WTC11 (cell line): ENCODE measurements around the gene KLHL20.

Source experiments
- ATF1 ChIP-seq: sonication (generic); formaldehyde crosslinking; IDR thresholded peaks from 2 replicates; pipeline ENCODE4 v1.8.1; 2023; ENCODE audit warnings: mild to moderate bottlenecking, moderate library complexity, missing genetic modification reagents
- CBFB ChIP-seq: sonication (generic); formaldehyde crosslinking; IDR thresholded peaks from 2 replicates; pipeline ENCODE4 v1.8.1; 2022; ENCODE audit warnings: mild to moderate bottlenecking, low read depth, missing genetic modification reagents
- CTCF ChIP-seq: fragments of 200-600 bp; IDR thresholded peaks from 2 replicates; pipeline ENCODE4 v1.8.0; 2022; ENCODE audit warnings: antibody characterized with exemption
- IRF2 ChIP-seq: sonication (generic); formaldehyde crosslinking; IDR thresholded peaks from 2 replicates; pipeline ENCODE4 v1.8.0; 2022; ENCODE audit warnings: low read depth, missing genetic modification reagents, borderline replicate concordance
- JUN ChIP-seq: sonication (generic); formaldehyde crosslinking; IDR thresholded peaks from 2 replicates; pipeline ENCODE4 v1.8.0; 2023; ENCODE audit warnings: mild to moderate bottlenecking, missing genetic modification reagents
- KAT7 ChIP-seq: sonication (generic); formaldehyde crosslinking; IDR thresholded peaks from 2 replicates; pipeline ENCODE4 v1.8.1; 2023; ENCODE audit warnings: missing genetic modification reagents, mild to moderate bottlenecking, borderline replicate concordance
- RELA ChIP-seq: sonication (generic); formaldehyde crosslinking; IDR thresholded peaks from 2 replicates; pipeline ENCODE4 v1.8.1; 2022; ENCODE audit warnings: missing genetic modification reagents, mild to moderate bottlenecking, borderline replicate concordance
- TCF7 ChIP-seq: sonication (generic); formaldehyde crosslinking; IDR thresholded peaks from 2 replicates; pipeline ENCODE4 v1.8.0; 2022; ENCODE audit warnings: mild to moderate bottlenecking, low read depth, missing genetic modification reagents, moderate library complexity
- TEAD4 ChIP-seq: sonication (generic); formaldehyde crosslinking; IDR thresholded peaks from 2 replicates; pipeline ENCODE4 v1.8.0; 2022; ENCODE audit warnings: mild to moderate bottlenecking, missing genetic modification reagents
- USF1 ChIP-seq: sonication (generic); formaldehyde crosslinking; IDR thresholded peaks from 2 replicates; pipeline ENCODE4 v1.8.0; 2022; ENCODE audit warnings: mild to moderate bottlenecking, missing genetic modification reagents
- ZNF121 ChIP-seq: sonication (generic); formaldehyde crosslinking; IDR thresholded peaks from 2 replicates; pipeline ENCODE4 v1.8.0; 2023; ENCODE audit warnings: missing genetic modification reagents
- ZNF138 ChIP-seq: sonication (generic); formaldehyde crosslinking; conservative IDR thresholded peaks from 2 replicates; pipeline ENCODE4 v1.8.1; 2022; ENCODE audit warnings: mild to moderate bottlenecking, moderate library complexity, missing genetic modification reagents
- ZNF423 ChIP-seq: fragments of 250-450 bp; sonication (Bioruptor Pico); IDR thresholded peaks from 2 replicates; pipeline ENCODE4 v2.1.2; 2022; ENCODE audit warnings: mild to moderate bottlenecking, moderate library complexity

- TF ChIP-seq CTCF (no peak), IRF2 (CRISPR knock-in tag) (no peak), TEAD4 (CRISPR knock-in tag) (no peak), ZNF138 (CRISPR knock-in tag) (no peak), CBFB (CRISPR knock-in tag) (no peak), ATF1 (CRISPR knock-in tag) (no peak), USF1 (CRISPR knock-in tag) (no peak), JUN (CRISPR knock-in tag) (no peak), RELA (no peak), ZNF121 (no peak), ZNF423 (CRISPR knock-in tag) (no peak), KAT7 (CRISPR knock-in tag) (no peak), TCF7 (no peak)
Measured at GRCh38 chr1:173784997-173785396, 70.2 kb downstream of the KLHL20 start.
